H1 (cell line): ENCODE data around the gene LCE2B.

Experiments
- CHD7 ChIP-seq: fragments of 300-600 bp; sonication (generic); IDR thresholded peaks from 2 replicates; pipeline ENCODE4 v1.7.1; 2012; ENCODE audit warnings: low read length, moderate library complexity, mild to moderate bottlenecking, inconsistent platforms; ENCODE audit not compliant: insufficient replicate concordance
- CREB1 ChIP-seq: IDR thresholded peaks from 2 replicates; pipeline ENCODE4 v1.6.1; 2012; ENCODE audit warnings: inconsistent platforms
- CTBP2 ChIP-seq: IDR thresholded peaks from 2 replicates; pipeline ENCODE4 v1.7.0; 2011; ENCODE audit warnings: borderline replicate concordance, mild to moderate bottlenecking, moderate library complexity, mixed read lengths, low read length; ENCODE audit not compliant: insufficient read depth, insufficient read length
- CTCF ChIP-seq, 3 experiments: IDR thresholded peaks; 1 replicate in 2 of 3; 2 replicates in 1 of 3; pipeline versions ENCODE4 v1.5.1 to v1.6.1; 2011; ENCODE audit warnings: low read length in 3 of 3, mild to moderate bottlenecking in 3 of 3, inconsistent platforms in 2 of 3, low read depth in 1 of 3, moderate library complexity in 1 of 3; ENCODE audit not compliant: insufficient read depth in 1 of 3; ENCODE audit errors: control extremely low read depth in 1 of 3
- EP300 ChIP-seq, 2 experiments: IDR thresholded peaks; 1 replicate in 1 of 2; 2 replicates in 1 of 2; pipeline ENCODE4 v1.6.1; 2011 to 2012; ENCODE audit warnings: low read depth in 2 of 2, low read length in 2 of 2, mild to moderate bottlenecking in 2 of 2, borderline replicate concordance in 1 of 2, inconsistent platforms in 1 of 2, moderate library complexity in 1 of 2
- EZH2 ChIP-seq: fragments of 200-600 bp; sonication (generic); IDR thresholded peaks from 2 replicates; pipeline ENCODE4 v1.7.1; 2012; ENCODE audit warnings: low read depth, mild to moderate bottlenecking, moderate library complexity, low read length, inconsistent platforms; ENCODE audit not compliant: severe bottlenecking
- KDM1A ChIP-seq: fragments of 200-600, 300-600 bp; sonication (generic); IDR thresholded peaks from 2 replicates; pipeline ENCODE4 v1.7.1; 2016; ENCODE audit warnings: mild to moderate bottlenecking, low read length, borderline replicate concordance
- PHF8 ChIP-seq: fragments of 200-600 bp; sonication (generic); conservative IDR thresholded peaks from 2 replicates; pipeline ENCODE4 v1.7.1; 2012; ENCODE audit warnings: low read depth, mild to moderate bottlenecking, inconsistent platforms, low read length, moderate library complexity
- POLR2A ChIP-seq, 2 experiments: IDR thresholded peaks; 1 replicate in 1 of 2; 2 replicates in 1 of 2; pipeline ENCODE4 v1.6.1; 2011; ENCODE audit warnings: low read depth in 2 of 2, low read length in 2 of 2, mild to moderate bottlenecking in 2 of 2; ENCODE audit errors: control extremely low read depth in 1 of 2
- POLR2AphosphoS5 ChIP-seq: IDR thresholded peaks from 2 replicates; pipeline ENCODE4 v1.6.1; 2011; ENCODE audit warnings: low read depth, low read length
- RFX5 ChIP-seq: IDR thresholded peaks from 2 replicates; pipeline ENCODE4 v1.6.1; 2011; ENCODE audit warnings: low read depth, low read length, improper control_type of control experiment, borderline replicate concordance
- SIN3A ChIP-seq, 2 experiments: IDR thresholded peaks in 1 of 2; conservative IDR thresholded peaks in 1 of 2; 2 replicates each; pipeline ENCODE4 v1.6.1; 2011 to 2012; ENCODE audit warnings: low read length in 2 of 2, improper control_type of control experiment in 1 of 2, low read depth in 1 of 2, mild to moderate bottlenecking in 1 of 2
- SP1 ChIP-seq: IDR thresholded peaks from 2 replicates; pipeline ENCODE4 v1.6.1; 2011; ENCODE audit warnings: low read depth, low read length
- USF2 ChIP-seq: IDR thresholded peaks from 2 replicates; pipeline ENCODE4 v1.6.1; 2011; ENCODE audit warnings: low read length, improper control_type of control experiment

- TF ChIP-seq CTCF (IDR thresholded peaks at IDR 0.05; ENCODE audit: control extremely low read depth in 1 of 3, insufficient read depth in 1 of 3, low read depth in 1 of 3, low read length in 3 of 3), result no peak
- TF ChIP-seq POLR2A (IDR thresholded peaks at IDR 0.05; ENCODE audit: control extremely low read depth in 1 of 2, low read depth in 2 of 2, low read length in 2 of 2), result no peak
- TF ChIP-seq EP300 (IDR thresholded peaks at IDR 0.05; ENCODE audit: borderline replicate concordance in 1 of 2, low read depth in 2 of 2, low read length in 2 of 2), result no peak
- TF ChIP-seq EZH2, result no peak
- TF ChIP-seq CTBP2, result no peak
- TF ChIP-seq RFX5, result no peak
- no peak for TF ChIP-seq CHD7
- no peak for TF ChIP-seq POLR2AphosphoS5
- TF ChIP-seq SP1, result no peak
- no peak for TF ChIP-seq USF2
- TF ChIP-seq SIN3A (conservative IDR thresholded peaks at IDR 0.05 in 1 of 2, IDR thresholded peaks at IDR 0.05 in 1 of 2; ENCODE audit: low read depth in 1 of 2, low read length in 2 of 2), result no peak
- TF ChIP-seq KDM1A, result no peak
- TF ChIP-seq PHF8, result no peak
- no peak for TF ChIP-seq CREB1
Measured at GRCh38 chr1:152683846-152684245, 2.1 kb upstream of the LCE2B start.
